ENCODE results near the gene DCANP1.
A peak's percentile ranks its signal among the peaks of the same experiment; 100 is the strongest.

Gene DCANP1

GRCh38 chr5:135441350-135441831 is 5.8 kb downstream of the DCANP1 start:
- peak; percentile 63 for DNase-seq (ENCODE audit: low read depth)
- no peak for TF ChIP-seq MAX (IDR thresholded peaks at IDR 0.05; ENCODE audit: low read depth, low read length)
- TF ChIP-seq POLR2A (IDR thresholded peaks at IDR 0.05; ENCODE audit: extremely low read depth, insufficient read length), result no peak
- TF ChIP-seq MYC (IDR thresholded peaks at IDR 0.05; ENCODE audit: low read depth, low read length), result no peak
- TF ChIP-seq CTCF (IDR thresholded peaks at IDR 0.05; ENCODE audit: low read depth, low read length), result no peak
- H3K4me3 ChIP-seq (ENCODE audit: low read depth, low read length), result no peak overlapping the region

- DNase-seq (ENCODE audit: low read depth), result no peak
- TF ChIP-seq CTCF (IDR thresholded peaks at IDR 0.05; ENCODE audit: low read depth, low read length) (no peak), POLR2A (IDR thresholded peaks at IDR 0.05; ENCODE audit: extremely low read depth, insufficient read length) (no peak), MAX (IDR thresholded peaks at IDR 0.05; ENCODE audit: low read depth, low read length) (no peak), MYC (IDR thresholded peaks at IDR 0.05; ENCODE audit: low read depth, low read length) (no peak)
- no peak overlapping the region for H3K4me3 ChIP-seq (ENCODE audit: low read depth, low read length)
Observed at GRCh38 chr5:135440916-135441315, 6.2 kb downstream of the DCANP1 start.

GRCh38 chr5:135439231-135440205 is 7.6 kb downstream of the DCANP1 start:
- DNase-seq (ENCODE audit: low read depth), result peak; percentile 56
- TF ChIP-seq CTCF (IDR thresholded peaks at IDR 0.05; ENCODE audit: low read depth, low read length) (no peak), MYC (IDR thresholded peaks at IDR 0.05; ENCODE audit: low read depth, low read length) (no peak), MAX (IDR thresholded peaks at IDR 0.05; ENCODE audit: low read depth, low read length) (no peak), POLR2A (IDR thresholded peaks at IDR 0.05; ENCODE audit: extremely low read depth, insufficient read length) (no peak)
- no peak overlapping the region for H3K4me3 ChIP-seq (ENCODE audit: low read depth, low read length)

GRCh38 chr5:135438636-135439221 is 8.4 kb downstream of the DCANP1 start:
- DNase-seq (ENCODE audit: low read depth), result no peak
- no peak overlapping the region for H3K4me3 ChIP-seq (ENCODE audit: low read depth, low read length)

More at GRCh38 chr5:135438636-135439221, 8.4 kb downstream of the DCANP1 start:
- TF ChIP-seq MAX (IDR thresholded peaks at IDR 0.05; ENCODE audit: low read depth, low read length) (no peak), MYC (IDR thresholded peaks at IDR 0.05; ENCODE audit: low read depth, low read length) (no peak), CTCF (IDR thresholded peaks at IDR 0.05; ENCODE audit: low read depth, low read length) (no peak), POLR2A (IDR thresholded peaks at IDR 0.05; ENCODE audit: extremely low read depth, insufficient read length) (no peak)

All from NB4 (cell line).